K562 (cell line): Measurements from ENCODE around the gene MTHFSD.

Source experiments
- CLOCK ChIP-seq: fragments of 250-450 bp; sonication (Bioruptor Pico); IDR thresholded peaks from 2 replicates; pipeline ENCODE4 v1.4.0; 2020; ENCODE audit warnings: mild to moderate bottlenecking, moderate library complexity, borderline replicate concordance
- CTCF ChIP-seq, 3 experiments: IDR thresholded peaks in 2 of 3; conservative IDR thresholded peaks in 1 of 3; 2 replicates each; pipeline ENCODE4 v1.5.1; 2011 to 2012; ENCODE audit warnings: low read length in 3 of 3, mild to moderate bottlenecking in 3 of 3, control low read depth in 2 of 3, improper control_type of control experiment in 1 of 3, inconsistent platforms in 1 of 3, low read depth in 1 of 3, mixed read lengths in 1 of 3, moderate library complexity in 1 of 3; ENCODE audit not compliant: insufficient read depth in 2 of 3
- MBD2 ChIP-seq: sonication (generic); IDR thresholded peaks from 2 replicates; pipeline ENCODE4 v1.6.1; 2016; ENCODE audit warnings: low read depth, borderline replicate concordance
- SIN3A ChIP-seq, 2 experiments: fragments of 150-350 bp in 1 of 2; IDR thresholded peaks; 2 replicates each; pipeline ENCODE4 v1.6.1; 2011 to 2016; ENCODE audit warnings: borderline replicate concordance in 2 of 2, low read depth in 2 of 2, low read length in 2 of 2, mild to moderate bottlenecking in 2 of 2, moderate library complexity in 2 of 2; ENCODE audit not compliant: control insufficient read depth in 1 of 2

GRCh38 chr16:86523166-86523740 is 31.8 kb downstream of the MTHFSD start:
- TF ChIP-seq CLOCK (CRISPR knock-in tag) (no peak), CTCF (IDR thresholded peaks at IDR 0.05 in 2 of 3, conservative IDR thresholded peaks at IDR 0.05 in 1 of 3; ENCODE audit: insufficient read depth in 2 of 3, low read depth in 1 of 3, low read length in 3 of 3) (no peak), SIN3A (IDR thresholded peaks at IDR 0.05; ENCODE audit: borderline replicate concordance in 2 of 2, control insufficient read depth in 1 of 2, low read depth in 2 of 2, low read length in 2 of 2) (no peak), MBD2 (no peak)
